Measurements from ENCODE around the gene HACD2.

HACD2 gene

DNA sequence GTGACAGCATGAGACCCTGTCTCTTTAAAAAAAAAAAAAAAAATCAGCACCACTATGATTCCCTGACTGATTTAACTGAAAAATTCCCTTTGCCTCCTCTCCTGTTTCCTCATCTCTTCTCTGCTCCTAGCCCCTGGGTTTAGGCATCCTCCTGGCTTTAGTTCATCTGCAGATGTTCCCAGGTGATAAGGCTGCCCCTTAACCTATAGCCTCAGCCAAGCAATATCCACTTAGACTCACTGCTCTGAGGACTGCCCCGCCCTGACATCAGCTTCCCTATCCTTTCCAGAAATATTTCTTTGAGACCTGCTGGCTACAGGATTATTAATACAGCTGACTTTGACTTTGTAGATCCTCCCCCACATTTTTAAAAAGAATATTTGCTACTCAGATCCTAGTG is 39.4 kb upstream of the HACD2 start:
- Histone ChIP-seq H3K36me3 (ENCODE audit: control insufficient read depth in 5 of 5, insufficient read depth in 5 of 5, low read length in 5 of 5) (peaks cover 8 to 63% (median 43%) of the 10 kb centered on the region in 5 donors), H3K27me3 (ENCODE audit: control insufficient read depth in 5 of 5, insufficient read depth in 4 of 5, low read length in 5 of 5) (no peaks in the 10 kb centered on the region), H3K27ac (ENCODE audit: low read depth, low read length) (no peak overlapping the region), H3K9me3 (ENCODE audit: control insufficient read depth in 5 of 5, low read length in 5 of 5) (no peaks in the 10 kb centered on the region), H3K4me3 (ENCODE audit: low read depth in 1 of 5, low read length in 5 of 5) (no peak overlapping the region), H3K9ac (ENCODE audit: low read length in 5 of 5) (no peak overlapping the region), H3K4me1 (ENCODE audit: control insufficient read depth in 5 of 5, insufficient read depth in 5 of 5, low read length in 5 of 5) (peaks cover 2 to 39% (median 22%) of the 10 kb centered on the region in 5 donors)

- Histone ChIP-seq H3K27ac (ENCODE audit: low read depth, low read length) (peak overlapping the region; percentile 33), H3K27me3 (ENCODE audit: control insufficient read depth in 5 of 5, insufficient read depth in 4 of 5, low read length in 5 of 5) (no peaks in the 10 kb centered on the region), H3K4me3 (ENCODE audit: low read depth in 1 of 5, low read length in 5 of 5) (no peak overlapping the region), H3K9ac (ENCODE audit: low read length in 5 of 5) (no peak overlapping the region), H3K9me3 (ENCODE audit: control insufficient read depth in 5 of 5, low read length in 5 of 5) (no peaks in the 10 kb centered on the region), H3K4me1 (ENCODE audit: control insufficient read depth in 5 of 5, insufficient read depth in 5 of 5, low read length in 5 of 5) (peaks cover 10 to 39% (median 23%) of the 10 kb centered on the region in 5 donors), H3K36me3 (ENCODE audit: control insufficient read depth in 5 of 5, insufficient read depth in 5 of 5, low read length in 5 of 5) (peaks cover 8 to 55% (median 35%) of the 10 kb centered on the region in 5 donors)
Measured at GRCh38 chr3:123623346-123623880, 38.6 kb upstream of the HACD2 start.

DNA sequence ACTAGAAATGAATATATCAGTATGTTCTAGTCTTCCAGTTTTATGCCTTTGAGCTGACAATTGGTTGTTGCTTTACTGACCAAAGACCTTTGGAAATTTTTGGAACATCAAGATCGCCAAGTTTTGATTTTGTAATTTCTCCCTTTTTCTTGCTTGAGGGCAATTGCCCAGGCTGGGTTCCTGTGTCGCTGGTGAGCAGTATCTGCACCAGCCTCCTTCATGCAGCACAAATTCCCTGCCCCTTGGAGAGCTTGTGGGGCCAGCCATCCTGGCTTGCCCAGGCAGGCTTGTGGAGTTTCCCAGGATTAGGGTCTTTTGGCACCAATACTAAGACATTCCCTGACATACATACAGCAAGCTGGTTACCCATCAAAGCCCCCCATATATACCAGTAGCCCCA is 37.9 kb upstream of the HACD2 start:
- H3K4me3 ChIP-seq (ENCODE audit: low read depth in 1 of 5, low read length in 5 of 5), result no peak overlapping the region
- H3K9ac ChIP-seq (ENCODE audit: low read length in 5 of 5), result no peak overlapping the region
- H3K36me3 ChIP-seq (ENCODE audit: control insufficient read depth in 5 of 5, insufficient read depth in 5 of 5, low read length in 5 of 5), result peaks cover 8 to 51% (median 35%) of the 10 kb centered on the region in 5 donors
- H3K9me3 ChIP-seq (ENCODE audit: control insufficient read depth in 5 of 5, low read length in 5 of 5), result no peaks in the 10 kb centered on the region
- H3K27ac ChIP-seq (ENCODE audit: low read depth, low read length), result peak overlapping the region; percentile 37
- no peaks in the 10 kb centered on the region for H3K27me3 ChIP-seq (ENCODE audit: control insufficient read depth in 5 of 5, insufficient read depth in 4 of 5, low read length in 5 of 5)
- H3K4me1 ChIP-seq (ENCODE audit: control insufficient read depth in 5 of 5, insufficient read depth in 5 of 5, low read length in 5 of 5), result peaks cover 15 to 41% (median 24%) of the 10 kb centered on the region in 5 donors

GRCh38 chr3:123621850-123622189 is 37.0 kb upstream of the HACD2 start:
- peak overlapping the region; percentile 37 for H3K27ac ChIP-seq (ENCODE audit: low read depth, low read length)

DNA sequence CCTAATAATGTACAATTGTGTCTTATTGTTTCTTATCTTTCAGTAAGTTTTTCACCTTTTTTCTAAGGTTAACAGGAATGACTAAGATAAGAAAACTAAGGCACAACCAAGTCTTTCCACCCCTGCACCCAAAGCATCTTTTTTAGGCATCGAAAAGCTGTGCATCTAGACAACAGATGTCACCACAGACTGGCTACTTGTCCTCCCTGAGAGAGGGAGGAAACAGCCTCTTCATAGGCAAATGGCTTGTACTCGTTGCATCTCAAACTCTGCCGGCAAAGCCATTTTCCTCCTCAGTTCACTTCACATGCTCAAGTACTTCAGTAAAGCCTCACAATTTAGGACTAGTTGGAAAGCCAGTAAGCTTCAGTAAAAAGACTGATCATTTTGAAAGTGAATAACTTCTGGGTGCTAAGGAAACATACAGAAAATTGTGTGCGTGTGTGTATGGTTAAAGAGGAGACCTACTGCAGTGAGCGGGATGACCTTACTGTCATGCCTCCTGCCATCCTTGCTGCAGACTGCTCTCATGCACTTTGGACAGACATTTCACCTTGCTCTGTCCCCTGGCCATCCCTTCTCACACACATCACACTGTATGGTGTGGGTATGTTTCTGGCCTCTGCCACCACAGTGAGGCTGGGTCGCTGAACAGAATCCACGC is 36.5 kb upstream of the HACD2 start:
- Histone ChIP-seq H3K27ac (ENCODE audit: low read depth, low read length) (no peak overlapping the region), H3K9ac (ENCODE audit: low read length in 5 of 5) (no peak overlapping the region), H3K27me3 (ENCODE audit: control insufficient read depth in 5 of 5, insufficient read depth in 4 of 5, low read length in 5 of 5) (no peaks in the 10 kb centered on the region), H3K4me1 (ENCODE audit: control insufficient read depth in 5 of 5, insufficient read depth in 5 of 5, low read length in 5 of 5) (peaks cover 15 to 48% (median 34%) of the 10 kb centered on the region in 5 donors), H3K36me3 (ENCODE audit: control insufficient read depth in 5 of 5, insufficient read depth in 5 of 5, low read length in 5 of 5) (peaks cover 6 to 44% (median 29%) of the 10 kb centered on the region in 5 donors), H3K9me3 (ENCODE audit: control insufficient read depth in 5 of 5, low read length in 5 of 5) (no peaks in the 10 kb centered on the region), H3K4me3 (ENCODE audit: low read depth in 1 of 5, low read length in 5 of 5) (no peak overlapping the region)

More at GRCh38 chr3:123621850-123622189, 37.0 kb upstream of the HACD2 start:
- Histone ChIP-seq H3K4me3 (ENCODE audit: low read depth in 1 of 5, low read length in 5 of 5) (no peak overlapping the region), H3K9ac (ENCODE audit: low read length in 5 of 5) (no peak overlapping the region), H3K4me1 (ENCODE audit: control insufficient read depth in 5 of 5, insufficient read depth in 5 of 5, low read length in 5 of 5) (peaks cover 15 to 48% (median 34%) of the 10 kb centered on the region in 5 donors), H3K36me3 (ENCODE audit: control insufficient read depth in 5 of 5, insufficient read depth in 5 of 5, low read length in 5 of 5) (peaks cover 8 to 46% (median 34%) of the 10 kb centered on the region in 5 donors), H3K27me3 (ENCODE audit: control insufficient read depth in 5 of 5, insufficient read depth in 4 of 5, low read length in 5 of 5) (no peaks in the 10 kb centered on the region), H3K9me3 (ENCODE audit: control insufficient read depth in 5 of 5, low read length in 5 of 5) (no peaks in the 10 kb centered on the region)

DNA sequence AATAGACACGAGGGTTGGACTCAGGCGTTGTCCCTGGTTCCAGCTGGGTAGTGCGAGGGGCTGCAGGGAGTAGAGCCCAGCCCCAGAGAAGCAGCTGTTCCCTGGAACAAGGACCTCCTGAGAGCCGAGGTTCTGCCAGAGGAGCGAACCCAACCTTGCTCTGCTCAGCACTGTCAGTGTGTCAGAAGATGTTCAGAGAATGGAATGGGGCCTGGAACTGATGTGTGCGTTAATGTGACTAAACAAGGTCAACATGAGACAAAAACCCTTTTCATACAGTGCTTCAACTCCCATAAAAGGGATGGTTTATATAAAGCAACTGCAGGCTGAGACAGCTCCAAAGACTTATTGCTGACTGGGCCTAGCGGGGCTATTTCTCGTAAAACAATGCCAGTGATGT is 35.5 kb upstream of the HACD2 start:
- H3K27me3 ChIP-seq (ENCODE audit: control insufficient read depth in 5 of 5, insufficient read depth in 4 of 5, low read length in 5 of 5), result no peaks in the 10 kb centered on the region
- peaks cover 15 to 48% (median 34%) of the 10 kb centered on the region in 5 donors for H3K4me1 ChIP-seq (ENCODE audit: control insufficient read depth in 5 of 5, insufficient read depth in 5 of 5, low read length in 5 of 5)
- no peak overlapping the region for H3K9ac ChIP-seq (ENCODE audit: low read length in 5 of 5)
- H3K9me3 ChIP-seq (ENCODE audit: control insufficient read depth in 5 of 5, low read length in 5 of 5), result no peaks in the 10 kb centered on the region
- no peak overlapping the region for H3K27ac ChIP-seq (ENCODE audit: low read depth, low read length)
- H3K36me3 ChIP-seq (ENCODE audit: control insufficient read depth in 5 of 5, insufficient read depth in 5 of 5, low read length in 5 of 5), result peaks cover 0 to 37% (median 25%) of the 10 kb centered on the region in 5 donors
- no peak overlapping the region for H3K4me3 ChIP-seq (ENCODE audit: low read depth in 1 of 5, low read length in 5 of 5)

GRCh38 chr3:123618768-123619484 is 34.1 kb upstream of the HACD2 start:
- H3K4me1 ChIP-seq (ENCODE audit: control insufficient read depth in 5 of 5, insufficient read depth in 5 of 5, low read length in 5 of 5), result peaks cover 15 to 45% (median 34%) of the 10 kb centered on the region in 5 donors
- no peaks in the 10 kb centered on the region for H3K9me3 ChIP-seq (ENCODE audit: control insufficient read depth in 5 of 5, low read length in 5 of 5)
- H3K9ac ChIP-seq (ENCODE audit: low read length in 5 of 5), result peak overlapping the region in 1 of 5 donors; percentile 2
- peak overlapping the region in 3 of 5 donors; percentile 18 to 58 (median 37) for H3K4me3 ChIP-seq (ENCODE audit: low read depth in 1 of 5, low read length in 5 of 5)
- H3K36me3 ChIP-seq (ENCODE audit: control insufficient read depth in 5 of 5, insufficient read depth in 5 of 5, low read length in 5 of 5), result peaks cover 0 to 29% (median 19%) of the 10 kb centered on the region in 5 donors
- H3K27ac ChIP-seq (ENCODE audit: low read depth, low read length), result peak overlapping the region; percentile 74
- no peaks in the 10 kb centered on the region for H3K27me3 ChIP-seq (ENCODE audit: control insufficient read depth in 5 of 5, insufficient read depth in 4 of 5, low read length in 5 of 5)

DNA sequence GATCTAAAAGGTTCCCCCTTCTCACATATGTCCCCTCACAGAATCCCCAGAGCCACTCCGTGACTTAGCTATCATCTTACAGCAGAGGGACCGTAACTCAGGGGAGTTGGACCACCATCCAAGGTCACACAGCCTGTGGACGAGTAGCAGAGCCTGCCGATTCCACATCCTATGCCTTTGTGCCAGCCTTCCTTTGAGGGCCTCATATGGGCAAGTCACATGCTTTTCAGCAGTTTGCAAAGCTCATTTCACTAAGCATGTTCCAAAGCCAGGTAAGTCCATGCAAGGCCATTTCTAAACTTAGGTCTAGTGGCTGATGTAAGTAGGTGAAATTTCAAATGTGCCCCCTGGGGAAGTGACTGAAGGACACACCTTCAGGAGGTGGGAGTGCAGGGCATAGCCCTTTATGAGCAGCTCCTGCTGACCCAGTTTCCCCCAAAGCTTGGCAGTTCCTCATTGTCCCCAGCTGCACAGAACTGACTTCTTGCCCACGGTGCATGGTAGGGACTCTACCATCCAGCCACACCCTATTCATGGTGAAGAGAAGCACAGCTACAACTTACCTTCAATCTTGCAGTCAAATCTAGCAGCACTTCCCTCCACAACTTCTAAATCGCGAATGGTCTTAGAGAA is 33.3 kb upstream of the HACD2 start:
- peak overlapping the region; percentile 74 for H3K27ac ChIP-seq (ENCODE audit: low read depth, low read length)
- H3K9ac ChIP-seq (ENCODE audit: low read length in 5 of 5), result peak overlapping the region in 2 of 5 donors; percentile 2 to 3

DNA sequence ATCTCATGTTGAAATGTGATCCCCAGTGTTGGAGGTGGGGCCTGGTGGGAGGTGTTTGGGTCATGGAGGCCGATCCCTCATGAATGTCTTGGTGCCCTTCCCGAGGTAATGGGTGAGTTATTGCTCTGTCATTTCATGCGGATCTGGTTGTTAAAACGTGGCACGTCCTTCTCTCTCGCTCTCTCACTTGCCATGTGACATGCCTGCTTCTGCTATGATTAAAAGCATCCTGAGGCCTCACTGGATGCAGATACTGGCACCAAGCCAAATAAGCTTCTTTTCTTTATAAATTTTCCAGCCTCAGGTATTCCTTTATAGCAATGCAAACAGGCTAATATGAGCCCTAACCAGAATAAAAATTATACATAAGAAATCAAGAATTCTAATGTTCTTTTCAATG is 31.7 kb upstream of the HACD2 start:
- Histone ChIP-seq H3K4me1 (ENCODE audit: control insufficient read depth in 5 of 5, insufficient read depth in 5 of 5, low read length in 5 of 5) (peaks cover 15 to 29% (median 26%) of the 10 kb centered on the region in 5 donors), H3K4me3 (ENCODE audit: low read depth in 1 of 5, low read length in 5 of 5) (no peak overlapping the region), H3K9ac (ENCODE audit: low read length in 5 of 5) (no peak overlapping the region), H3K27ac (ENCODE audit: low read depth, low read length) (no peak overlapping the region), H3K27me3 (ENCODE audit: control insufficient read depth in 5 of 5, insufficient read depth in 4 of 5, low read length in 5 of 5) (no peaks in the 10 kb centered on the region), H3K36me3 (ENCODE audit: control insufficient read depth in 5 of 5, insufficient read depth in 5 of 5, low read length in 5 of 5) (peaks cover 15 to 35% (median 21%) of the 10 kb centered on the region in 5 donors), H3K9me3 (ENCODE audit: control insufficient read depth in 5 of 5, low read length in 5 of 5) (no peaks in the 10 kb centered on the region)

More for the DNA sequence above, 33.3 kb upstream of the HACD2 start:
- H3K4me3 ChIP-seq (ENCODE audit: low read depth in 1 of 5, low read length in 5 of 5), result peak overlapping the region; percentile 1 to 58 (median 34)
- H3K36me3 ChIP-seq (ENCODE audit: control insufficient read depth in 5 of 5, insufficient read depth in 5 of 5, low read length in 5 of 5), result peaks cover 3 to 34% (median 21%) of the 10 kb centered on the region in 5 donors
- no peaks in the 10 kb centered on the region for H3K27me3 ChIP-seq (ENCODE audit: control insufficient read depth in 5 of 5, insufficient read depth in 4 of 5, low read length in 5 of 5)
- no peaks in the 10 kb centered on the region for H3K9me3 ChIP-seq (ENCODE audit: control insufficient read depth in 5 of 5, low read length in 5 of 5)
- H3K4me1 ChIP-seq (ENCODE audit: control insufficient read depth in 5 of 5, insufficient read depth in 5 of 5, low read length in 5 of 5), result peaks cover 15 to 39% (median 34%) of the 10 kb centered on the region in 5 donors

Data from subcutaneous abdominal adipose tissue (tissue), 5 donors.